Measurements from ENCODE around the gene C19orf81.
"Not testable (repeated sequence)": the region's sequence is repeated elsewhere in the genome, so short reads cannot be mapped to it uniquely, and the experiment has no call there.

C19orf81 gene

DNA sequence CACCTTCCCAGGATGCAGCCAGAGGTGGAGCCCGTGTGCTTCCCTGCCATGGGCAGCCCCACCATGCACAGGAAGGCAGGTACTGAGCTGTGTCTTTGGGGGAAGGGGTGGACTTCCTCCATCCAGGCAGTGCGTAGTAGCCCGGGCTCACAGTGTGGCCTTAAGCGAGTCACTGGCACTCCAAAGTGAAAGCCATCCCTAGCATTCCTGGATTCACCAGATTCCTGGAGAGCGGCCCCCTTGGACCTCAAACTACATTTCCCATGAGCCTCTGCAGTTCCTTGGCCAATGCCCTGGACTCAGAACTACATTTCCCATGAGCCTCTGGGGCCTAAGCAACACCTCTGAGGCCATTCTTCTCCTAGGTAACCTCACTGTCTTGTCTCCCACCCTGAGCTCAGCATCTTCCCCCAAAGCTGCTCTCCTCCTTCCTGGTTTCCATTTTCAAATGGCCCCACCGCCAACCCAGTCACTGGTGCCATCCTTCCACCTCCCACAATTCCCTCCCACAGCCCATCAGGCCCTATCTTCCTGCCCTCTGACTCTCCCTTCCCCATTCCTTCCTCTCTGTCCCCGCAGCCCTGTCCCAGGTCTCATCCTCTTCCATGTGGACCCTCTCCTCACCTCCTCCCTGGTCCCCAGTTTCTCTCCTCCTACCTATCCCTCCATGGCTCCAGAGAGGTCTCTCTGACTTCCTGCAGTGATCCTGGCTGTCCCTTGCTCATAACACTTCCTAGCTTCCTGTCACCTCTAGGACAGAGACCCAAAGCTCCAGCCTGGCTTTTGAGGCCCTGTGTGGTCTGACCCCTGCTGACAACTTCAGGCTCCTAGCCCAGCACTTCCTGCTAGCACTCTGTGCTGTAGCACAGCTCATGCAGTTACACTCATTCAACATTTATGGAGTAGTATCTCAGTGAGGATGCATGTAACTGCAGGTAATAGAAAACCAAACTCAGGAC, at the start of gene C19orf81:
C19orf81 (plus strand) TSS at position 13 of the 959 bp plus-strand sequence; CDS start at position 13, 0 bp downstream.
- DNase-seq = peak; percentile 32

- no peak for DNase-seq
Measured at GRCh38 chr19:50601407-50602088, 47.7 kb upstream of the C19orf81 start.

DNA sequence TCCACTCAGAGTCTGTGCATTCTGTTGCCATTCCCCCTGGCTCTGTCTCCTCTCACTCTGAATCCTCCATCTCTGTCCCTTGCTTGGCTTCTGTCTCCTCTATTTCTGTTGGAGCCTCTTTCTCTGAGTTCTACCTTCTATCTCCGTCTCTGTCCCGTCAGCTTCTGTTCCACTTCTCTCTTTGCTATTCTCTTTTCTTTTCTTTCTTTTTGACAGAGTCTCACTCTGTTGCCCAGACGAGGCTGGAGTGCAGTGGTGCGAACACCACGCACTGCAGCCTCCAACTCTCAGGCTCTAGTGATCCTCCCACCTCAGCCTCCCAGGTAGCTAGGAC, 47.2 kb upstream of the C19orf81 start:
- DNase-seq = no peak

GRCh38 chr19:50602496-50602895, 46.7 kb upstream of the C19orf81 start:
- DNase-seq = no peak

- DNase-seq = no peak
Measured at GRCh38 chr19:50602935-50603334, 46.3 kb upstream of the C19orf81 start.

- DNase-seq = not testable (repeated sequence)
Measured at GRCh38 chr19:50604264-50605073, 44.8 kb upstream of the C19orf81 start.

- DNase-seq = not testable (repeated sequence)
Measured at GRCh38 chr19:50606059-50606836, 43.0 kb upstream of the C19orf81 start.

DNA sequence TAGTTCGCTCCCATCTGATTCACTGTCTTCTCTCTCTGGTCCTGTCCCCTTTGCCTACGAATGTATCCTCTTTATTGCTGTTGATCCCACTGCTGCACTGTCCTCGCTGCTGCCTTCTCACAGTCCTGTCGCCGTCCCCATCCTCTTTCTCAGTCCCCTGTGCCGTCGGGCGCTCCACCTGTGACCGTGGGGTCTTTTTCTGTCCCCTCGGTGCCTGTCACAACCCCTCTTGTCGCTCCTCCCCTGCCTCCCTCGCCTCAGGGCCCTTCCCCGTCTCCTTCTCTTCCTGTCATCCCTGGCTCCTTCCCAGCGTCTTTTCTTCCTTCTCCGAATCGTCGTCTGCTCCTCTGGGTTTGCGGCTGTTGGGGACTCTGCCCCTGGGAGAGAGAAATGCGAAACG, 41.9 kb upstream of the C19orf81 start:
- DNase-seq = no peak

- DNase-seq = peak; percentile 93
Measured at GRCh38 chr19:50607874-50608785, 41.1 kb upstream of the C19orf81 start.

GRCh38 chr19:50612504-50613404, 36.5 kb upstream of the C19orf81 start:
- not testable (repeated sequence) for DNase-seq

GRCh38 chr19:50618379-50618778, 30.9 kb upstream of the C19orf81 start:
- DNase-seq = not testable (repeated sequence)

GRCh38 chr19:50619184-50619583, 30.1 kb upstream of the C19orf81 start:
- not testable (repeated sequence) for DNase-seq

GRCh38 chr19:50620394-50620906, 28.8 kb upstream of the C19orf81 start:
- not testable (repeated sequence) for DNase-seq

GRCh38 chr19:50624949-50625600, 24.2 kb upstream of the C19orf81 start:
- DNase-seq = no peak

GRCh38 chr19:50626011-50626410, 23.2 kb upstream of the C19orf81 start:
- no peak for DNase-seq

- DNase-seq = no peak
Measured at GRCh38 chr19:50626795-50627194, 22.4 kb upstream of the C19orf81 start.

DNA sequence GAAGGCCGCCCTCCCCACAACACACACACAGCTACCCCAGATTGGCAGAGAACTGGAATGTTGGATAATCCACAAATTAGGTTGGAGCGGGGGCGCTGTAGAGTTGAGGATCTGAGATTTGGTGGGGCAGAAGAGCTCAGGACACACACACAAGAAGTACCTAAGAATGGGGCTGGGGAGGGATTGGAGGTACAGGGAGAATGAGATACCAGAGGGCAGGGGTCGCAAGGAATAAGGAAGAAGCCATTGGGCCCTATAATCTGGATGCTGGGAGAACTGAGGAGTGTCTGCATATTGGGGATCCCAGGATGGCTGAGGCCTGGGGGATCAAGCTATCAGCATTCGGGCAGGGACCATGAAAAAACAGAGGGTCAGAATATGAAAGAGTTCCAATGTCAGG, 21.1 kb upstream of the C19orf81 start:
- DNase-seq = no peak

DNA sequence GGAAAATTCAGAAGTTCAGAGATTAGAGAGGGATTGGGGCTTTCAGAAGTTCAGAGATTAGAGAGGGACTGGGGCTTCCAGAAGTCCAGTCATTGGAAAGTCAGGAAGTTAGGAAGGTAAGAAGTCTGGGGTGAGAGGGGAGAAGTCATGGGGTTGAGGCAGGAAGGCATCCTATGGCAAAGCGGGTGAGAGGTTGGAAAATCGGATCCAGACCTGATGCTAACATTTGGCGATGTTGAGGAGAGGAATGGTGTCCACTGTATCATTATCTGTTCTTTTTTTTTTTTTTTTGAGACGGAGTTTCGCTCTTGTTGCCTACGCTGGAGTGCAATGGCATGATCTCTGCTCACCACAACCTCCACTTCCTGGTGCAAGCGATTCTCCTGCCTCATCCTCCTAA, 20.7 kb upstream of the C19orf81 start:
- DNase-seq = no peak

GRCh38 chr19:50629194-50629593, 20.1 kb upstream of the C19orf81 start:
- DNase-seq = no peak

All from activated CD4-positive, alpha-beta T cell treated with anti-CD3 and anti-CD28 coated beads, Interleukin-10, Interleukin-2, amounts not matched to agents 100 ng/mL and 50 ng/mL, durations not matched to agents 16 hours and 8 hours (primary cell).